Activated T-cell treated with anti-CD3 and anti-CD28 coated beads for 48 hours (primary cell): ENCODE results near the gene LRRC3.

ENCODE experiments used
- DNase-seq: peaks from one replicate; pipeline ENCODE4 v3.0.0-alpha.2; 2020; ENCODE audit warnings: low read depth

Gene LRRC3

GRCh38 chr21:44479556-44480199 lies 24.4 kb downstream of the LRRC3 start:
- DNase-seq, result peak; percentile 26

- DNase-seq, result no peak
Measured at GRCh38 chr21:44480200-44481053, 25.1 kb downstream of the LRRC3 start.

- no peak for DNase-seq
Measured at GRCh38 chr21:44482581-44483287, 27.4 kb downstream of the LRRC3 start.

GRCh38 chr21:44483288-44484237 lies 28.3 kb downstream of the LRRC3 start:
- DNase-seq, result no peak

- no peak for DNase-seq
Measured at GRCh38 chr21:44484498-44485253, 29.4 kb downstream of the LRRC3 start.

- DNase-seq, result peak; percentile 53
Measured at GRCh38 chr21:44485254-44485793, 30.0 kb downstream of the LRRC3 start.

- no peak for DNase-seq
Measured at GRCh38 chr21:44485796-44486195, 30.5 kb downstream of the LRRC3 start.

- no peak for DNase-seq
Measured at GRCh38 chr21:44486302-44486701, 31.0 kb downstream of the LRRC3 start.

- peak; percentile 48 for DNase-seq
Measured at GRCh38 chr21:44487831-44488230, 32.5 kb downstream of the LRRC3 start.

- no peak for DNase-seq
Measured at GRCh38 chr21:44489962-44490361, 34.7 kb downstream of the LRRC3 start.

- no peak for DNase-seq
Measured at GRCh38 chr21:44490405-44490804, 35.1 kb downstream of the LRRC3 start.

- DNase-seq, result no peak
Measured at GRCh38 chr21:44490816-44491215, 35.5 kb downstream of the LRRC3 start.

GRCh38 chr21:44492567-44493385 lies 37.5 kb downstream of the LRRC3 start:
- no peak for DNase-seq

GRCh38 chr21:44494418-44494817 lies 39.1 kb downstream of the LRRC3 start:
- no peak for DNase-seq

GRCh38 chr21:44494956-44495355 lies 39.6 kb downstream of the LRRC3 start:
- no peak for DNase-seq

- DNase-seq, result no peak
Measured at GRCh38 chr21:44495611-44496563, 40.6 kb downstream of the LRRC3 start.

- no peak for DNase-seq
Measured at GRCh38 chr21:44496564-44497550, 41.5 kb downstream of the LRRC3 start.
